HFF-Myc (cell line): Measurements from ENCODE around the gene C15orf39.

Source experiments
- DNase-seq: peaks from one replicate; pipeline ENCODE4 v3.0.0-alpha.2; 2011; ENCODE audit warnings: low read depth; ENCODE audit errors: extremely low read depth
- H3K4me3 ChIP-seq: replicated peaks from 2 replicates; pipeline ENCODE4 v1.5.1; 2011; ENCODE audit warnings: low read depth, mild to moderate bottlenecking, control low read depth, low read length
- CTCF ChIP-seq: IDR thresholded peaks from 2 replicates; pipeline ENCODE4 v1.5.1; 2012; ENCODE audit warnings: mild to moderate bottlenecking, low read depth, low read length, control low read depth; ENCODE audit errors: missing control alignments

The C15orf39 gene

DNA sequence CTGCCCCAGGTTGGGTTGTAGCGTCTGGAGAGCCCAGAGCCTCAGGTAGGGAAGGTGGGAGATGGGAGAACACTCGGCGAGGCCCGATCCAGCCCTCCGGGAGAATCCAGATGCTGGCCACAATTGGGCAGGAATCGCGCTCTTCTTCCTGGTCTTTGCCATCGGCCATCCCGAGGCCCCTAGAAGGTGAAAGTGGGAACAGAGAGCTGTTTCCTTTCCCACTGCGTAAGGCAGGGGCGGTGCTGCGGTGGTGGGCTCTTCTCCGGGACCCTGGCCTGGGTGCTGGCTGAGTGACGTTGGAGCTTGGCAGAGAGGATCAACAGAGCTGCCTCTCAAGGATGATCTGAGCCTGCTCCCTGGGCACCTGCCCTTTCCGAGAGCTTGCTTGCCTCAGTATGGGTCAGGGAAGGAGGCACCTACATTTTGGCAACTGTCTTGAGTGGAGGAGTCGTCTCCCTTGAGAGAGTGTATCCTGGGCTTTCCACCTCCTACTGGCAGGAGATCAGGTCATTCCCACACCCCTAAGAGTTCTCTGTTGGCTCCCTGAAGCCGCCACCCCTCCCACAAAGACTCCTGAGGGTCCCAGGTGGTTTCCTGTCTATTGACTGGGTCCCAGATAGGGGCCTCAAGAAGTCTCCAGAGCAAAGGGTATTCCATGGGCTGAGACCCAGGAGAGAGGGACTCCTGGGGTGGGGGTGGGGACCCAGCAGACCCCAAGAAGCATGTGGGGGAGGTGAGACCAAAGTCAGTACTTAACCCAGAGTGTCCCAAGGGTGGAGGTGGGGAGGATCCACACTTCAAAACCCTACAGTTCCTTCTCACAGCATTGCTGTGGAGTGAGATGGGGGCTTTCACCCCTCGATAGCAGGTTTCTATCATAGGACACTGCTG is 1.6 kb downstream of the C15orf39 start:
- no peak for TF ChIP-seq CTCF
- DNase-seq, result no peak

GRCh38 chr15:75203908-75204263 is 2.2 kb downstream of the C15orf39 start:
- no peak for DNase-seq

More for the DNA sequence above, 1.6 kb downstream of the C15orf39 start:
- peak overlapping the region; percentile 98 for H3K4me3 ChIP-seq

DNA sequence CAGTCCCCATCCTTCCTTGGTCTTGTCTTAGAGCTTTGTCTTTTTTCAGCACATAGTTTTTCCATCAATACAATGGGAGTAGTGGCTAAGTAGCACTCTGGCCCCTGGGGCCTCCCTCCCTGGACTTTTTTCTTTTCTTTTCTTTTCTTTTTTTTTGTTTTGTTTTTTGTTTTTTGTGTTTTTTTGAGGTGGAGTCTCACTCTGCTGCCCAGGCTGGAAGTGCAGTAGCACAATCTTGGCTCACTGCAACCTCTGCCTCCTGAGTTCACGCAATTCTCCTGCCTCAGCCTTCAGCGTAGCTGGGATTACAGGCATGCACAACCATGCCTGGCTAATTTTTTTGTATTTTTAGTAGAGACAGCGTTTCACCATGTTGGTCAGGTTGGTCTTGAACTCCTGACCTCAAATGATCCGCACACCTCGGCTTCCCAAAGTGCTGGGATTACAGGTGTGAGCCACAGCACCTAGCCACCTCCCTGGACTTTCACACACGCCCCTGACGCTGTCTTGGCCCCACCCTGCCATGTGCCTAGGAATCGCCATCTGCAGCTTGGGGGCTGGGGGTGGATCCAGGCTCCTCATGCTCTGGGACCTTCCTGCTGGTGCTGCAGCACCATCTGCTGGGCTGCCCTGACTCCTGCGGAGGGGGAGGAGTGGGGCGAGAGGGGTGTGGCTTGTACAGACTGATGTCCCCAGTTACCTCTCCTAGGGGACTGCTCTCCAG is 2.8 kb downstream of the C15orf39 start:
- peak; percentile 70 for DNase-seq
- H3K4me3 ChIP-seq, result peak overlapping the region; percentile 98
- peak; percentile 97 for TF ChIP-seq CTCF

More at GRCh38 chr15:75203908-75204263, 2.2 kb downstream of the C15orf39 start:
- peak overlapping the region; percentile 98 for H3K4me3 ChIP-seq
- TF ChIP-seq CTCF, result no peak

DNA sequence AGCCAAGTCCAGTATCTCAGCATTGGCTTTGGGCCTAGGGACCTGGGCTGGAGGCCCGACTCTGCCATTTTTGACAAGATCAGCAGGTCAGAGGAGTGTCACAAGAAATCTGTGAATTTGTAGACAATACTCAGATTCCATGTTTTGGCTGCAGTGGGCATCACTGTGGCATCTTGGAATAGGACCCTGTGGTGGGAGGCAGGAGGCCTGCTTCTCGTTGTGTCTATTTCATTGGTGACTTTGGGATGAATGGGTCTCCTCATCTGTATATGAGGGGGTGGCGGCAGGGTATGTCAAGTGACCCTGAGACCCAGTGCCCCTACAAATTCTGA is 3.3 kb downstream of the C15orf39 start:
- TF ChIP-seq CTCF, result no peak
- DNase-seq, result no peak
- no peak overlapping the region for H3K4me3 ChIP-seq

- no peak for TF ChIP-seq CTCF
- DNase-seq, result no peak
- H3K4me3 ChIP-seq, result no peak overlapping the region
These were observed 4.3 kb downstream of the C15orf39 start for GRCh38 chr15:75206006-75206405.

DNA sequence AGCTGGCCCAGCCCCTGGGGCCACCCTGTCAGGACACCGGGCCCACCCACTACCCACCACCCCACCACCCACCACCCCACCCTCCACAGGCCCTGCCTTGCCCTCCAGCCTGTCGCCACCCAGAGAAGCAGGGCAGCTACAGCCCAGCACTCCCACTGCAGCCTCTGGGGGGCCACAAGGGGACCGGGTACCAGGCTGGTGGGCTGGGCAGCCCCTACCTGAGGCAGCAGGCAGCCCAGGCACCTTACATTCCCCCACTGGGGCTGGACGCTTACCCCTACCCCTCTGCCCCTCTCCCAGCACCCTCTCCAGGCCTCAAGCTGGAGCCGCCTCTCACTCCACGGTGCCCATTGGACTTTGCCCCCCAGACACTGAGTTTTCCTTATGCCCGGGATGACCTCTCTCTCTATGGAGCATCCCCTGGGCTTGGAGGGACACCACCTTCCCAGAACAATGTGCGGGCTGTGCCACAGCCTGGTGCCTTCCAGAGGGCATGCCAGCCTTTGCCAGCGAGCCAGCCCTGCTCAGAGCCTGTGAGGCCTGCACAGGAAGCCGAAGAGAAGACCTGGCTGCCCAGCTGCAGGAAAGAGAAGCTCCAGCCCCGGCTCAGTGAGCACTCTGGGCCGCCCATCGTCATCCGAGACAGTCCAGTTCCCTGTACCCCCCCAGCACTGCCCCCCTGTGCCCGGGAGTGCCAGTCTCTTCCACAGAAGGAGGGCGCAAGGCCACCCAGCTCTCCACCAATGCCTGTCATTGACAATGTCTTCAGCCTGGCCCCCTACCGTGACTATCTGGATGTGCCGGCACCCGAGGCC is 5.3 kb downstream of the C15orf39 start:
- no peak for DNase-seq
- TF ChIP-seq CTCF, result no peak
- H3K4me3 ChIP-seq, result no peak overlapping the region
